T-helper 1 cell (primary cell): Measurements from ENCODE around the gene N4BP2.
"Not testable (repeated sequence)": the region's sequence is repeated elsewhere in the genome, so short reads cannot be mapped to it uniquely, and the experiment has no call there.

Source experiments
- DNase-seq, 5 donors: peaks; one replicate each; pipeline ENCODE4 v3.0.0-alpha.2; 2012 to 2020

N4BP2 gene

DNA sequence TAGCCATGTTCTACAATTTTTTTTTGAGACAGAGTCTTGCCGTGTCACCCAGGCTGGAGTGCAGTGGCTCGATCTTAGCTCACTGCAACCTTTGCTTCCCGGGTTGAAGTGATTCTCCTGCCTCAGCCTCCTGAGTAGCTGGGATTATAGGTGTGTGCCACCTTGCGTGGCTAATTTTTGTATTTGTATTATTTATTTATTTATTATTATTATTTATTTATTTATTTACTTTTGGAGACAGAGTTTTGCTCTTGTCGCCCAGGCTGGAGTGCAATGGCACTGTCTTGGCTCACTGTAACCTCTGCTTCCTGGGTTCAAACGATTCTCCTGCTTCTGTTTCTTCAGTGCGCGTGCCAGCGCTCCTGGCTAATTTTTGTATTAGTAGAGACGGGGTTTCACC, 36.8 kb downstream of the N4BP2 start:
- not testable (repeated sequence) for DNase-seq

- no peak for DNase-seq
These were observed 42.4 kb downstream of the N4BP2 start for GRCh38 chr4:40099010-40099409.

DNA sequence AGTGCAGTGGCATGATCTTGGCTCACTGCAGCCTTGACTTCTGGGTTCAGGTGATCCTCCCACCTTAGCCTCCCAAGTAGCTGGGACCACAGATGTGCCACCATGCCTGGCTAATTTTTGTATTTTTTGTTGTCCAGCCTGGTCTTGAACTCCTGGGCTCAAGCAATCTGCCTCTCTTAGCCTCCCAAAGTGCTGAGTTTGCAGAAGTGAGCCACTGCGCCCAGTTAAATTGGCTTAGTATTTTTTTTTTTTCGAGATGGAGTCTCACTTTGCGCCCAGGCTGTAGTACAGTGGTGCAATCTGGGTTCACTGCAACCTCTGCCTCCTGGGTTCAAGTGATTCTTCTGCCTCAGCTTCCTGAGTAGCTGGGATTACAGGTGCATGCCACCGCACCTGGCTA, 50.5 kb downstream of the N4BP2 start:
- not testable (repeated sequence) for DNase-seq

DNA sequence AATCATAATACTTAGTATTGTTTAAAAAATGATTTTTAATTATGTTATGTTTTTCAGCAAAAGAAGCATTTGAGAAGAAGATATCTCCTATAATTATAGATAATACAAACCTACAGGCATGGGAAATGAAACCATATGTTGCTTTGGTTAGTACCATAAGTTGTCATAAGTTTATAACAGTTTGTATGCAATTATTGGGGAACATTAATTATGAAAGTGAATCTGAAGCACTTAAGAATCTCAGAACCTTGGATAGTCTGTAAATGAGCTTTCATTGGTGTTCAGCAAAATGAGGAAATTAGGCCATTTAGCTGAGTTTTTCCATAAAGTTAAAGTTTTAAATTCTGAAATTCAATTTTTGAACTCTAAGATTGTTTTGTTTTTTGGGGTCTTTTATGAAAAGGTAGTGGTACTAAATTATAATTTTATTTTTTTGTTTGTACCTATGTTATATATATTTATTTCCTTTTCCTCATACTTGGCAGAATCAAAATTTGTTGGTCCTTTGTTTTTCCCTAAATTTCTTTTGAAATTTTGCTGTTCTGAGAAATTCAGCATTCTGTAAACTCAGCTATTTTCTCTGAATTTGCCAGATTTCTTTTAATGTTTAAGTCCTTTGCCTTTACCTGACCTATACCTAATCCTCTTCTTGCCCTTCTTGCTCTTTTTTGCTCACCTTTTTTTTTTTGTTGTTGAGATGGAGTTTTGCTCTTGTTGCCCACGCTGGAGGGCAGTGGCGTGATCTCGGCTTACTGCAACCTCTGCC, 55.6 kb downstream of the N4BP2 start:
- no peak for DNase-seq

DNA sequence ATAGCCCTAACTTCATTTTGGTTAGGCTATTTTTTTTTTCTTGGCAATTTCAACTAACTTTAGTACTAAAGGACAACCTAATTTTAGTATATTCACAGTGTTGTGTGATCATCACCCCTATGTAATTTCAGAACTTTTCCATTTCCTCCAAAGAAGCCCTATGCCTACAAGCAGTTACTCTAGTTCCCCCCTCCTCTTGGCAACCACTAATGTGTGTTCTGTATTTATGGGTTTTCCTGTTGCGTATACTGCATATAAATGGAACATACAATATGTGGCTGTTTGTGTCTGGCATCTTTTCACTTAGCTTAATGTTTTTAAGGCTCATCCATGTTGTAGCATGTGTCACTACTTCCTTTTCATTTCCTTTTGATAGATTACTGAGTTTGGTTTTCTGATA, 57.6 kb downstream of the N4BP2 start:
- no peak for DNase-seq

- no peak for DNase-seq
These were observed 62.2 kb downstream of the N4BP2 start for GRCh38 chr4:40118861-40119260.

DNA sequence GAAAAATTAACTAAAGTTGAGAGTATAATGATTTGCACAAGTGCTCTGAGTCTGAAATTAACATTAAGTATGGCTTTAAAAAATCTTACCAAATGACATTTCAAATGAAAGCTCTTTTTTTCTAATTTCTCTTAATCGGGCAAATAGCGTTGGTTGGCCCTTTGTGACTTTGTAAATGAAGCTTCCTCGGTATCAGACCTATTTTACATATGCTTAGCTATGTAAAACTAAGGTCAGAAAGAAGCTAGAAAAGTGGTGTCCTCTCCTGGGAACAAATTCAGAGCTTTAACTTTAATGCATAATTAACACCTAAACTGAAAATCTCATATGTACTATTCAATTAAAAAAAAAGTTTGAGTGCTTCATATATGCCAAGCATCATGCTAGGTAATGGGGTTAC, 62.7 kb downstream of the N4BP2 start:
- DNase-seq: no peak

DNA sequence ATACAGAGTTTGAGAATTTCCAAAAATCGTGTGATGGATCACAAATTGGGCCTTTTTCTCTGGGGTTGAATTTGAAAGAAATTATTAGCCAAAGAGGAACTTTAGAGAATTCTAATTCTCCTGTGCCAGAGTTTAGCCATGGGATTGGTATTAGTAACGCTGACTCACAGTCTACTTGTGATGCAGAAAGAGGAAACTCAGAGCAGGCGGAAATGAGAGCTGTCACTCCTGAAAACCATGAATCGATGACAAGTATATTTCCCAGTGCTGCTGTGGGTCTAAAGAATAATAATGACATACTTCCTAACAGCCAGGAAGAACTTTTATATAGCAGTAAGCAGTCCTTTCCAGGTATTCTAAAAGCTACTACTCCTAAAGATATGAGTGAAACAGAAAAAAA, 64.9 kb downstream of the N4BP2 start:
- DNase-seq: peak in 1 of 5 donors; percentile 27

GRCh38 chr4:40122941-40123340, 66.3 kb downstream of the N4BP2 start:
- no peak for DNase-seq

DNA sequence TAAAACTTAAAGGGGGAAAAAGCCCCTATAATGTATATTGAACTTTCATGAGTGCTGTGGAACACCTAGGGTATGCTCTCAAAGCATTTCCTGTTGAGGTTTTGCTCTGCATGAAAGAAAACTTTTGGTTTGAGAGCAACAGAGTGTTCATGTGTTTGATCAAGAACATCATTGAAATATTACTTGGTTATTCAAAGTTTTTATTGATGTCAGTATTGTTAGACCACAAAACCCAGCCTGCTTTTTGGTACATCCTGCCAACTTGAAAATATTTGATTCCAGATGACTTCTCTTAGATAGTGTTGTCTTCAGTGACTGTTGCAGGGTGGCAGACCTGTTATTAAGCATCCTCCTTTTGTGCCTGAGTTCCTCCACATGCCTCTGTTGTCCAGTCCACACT, 68.0 kb downstream of the N4BP2 start:
- peak in 2 of 5 donors; percentile 26 to 42 for DNase-seq

GRCh38 chr4:40130401-40131036, 73.9 kb downstream of the N4BP2 start:
- no peak for DNase-seq

- DNase-seq: no peak
These were observed 76.2 kb downstream of the N4BP2 start for GRCh38 chr4:40132816-40133215.

GRCh38 chr4:40134206-40134917, 77.7 kb downstream of the N4BP2 start:
- DNase-seq: no peak

DNA sequence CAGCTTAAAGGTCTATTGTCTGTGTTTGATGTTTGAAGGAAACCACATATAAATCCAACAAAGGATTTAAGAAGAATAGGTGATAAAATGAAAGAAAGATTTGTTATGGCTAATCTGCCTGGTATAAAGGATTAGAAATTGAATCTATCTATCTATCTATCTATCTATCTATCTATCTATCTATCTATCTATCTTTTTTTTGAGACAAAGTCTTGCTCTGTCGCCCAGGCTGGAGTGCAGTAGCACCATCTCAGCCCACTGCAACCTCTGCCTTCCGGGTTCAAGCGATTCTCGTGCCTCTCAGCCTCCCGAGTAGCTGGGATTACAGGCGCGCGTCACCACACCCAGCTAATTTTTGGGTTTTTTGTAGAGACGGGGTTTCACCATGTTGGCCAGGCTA, 79.6 kb downstream of the N4BP2 start:
- not testable (repeated sequence) for DNase-seq

DNA sequence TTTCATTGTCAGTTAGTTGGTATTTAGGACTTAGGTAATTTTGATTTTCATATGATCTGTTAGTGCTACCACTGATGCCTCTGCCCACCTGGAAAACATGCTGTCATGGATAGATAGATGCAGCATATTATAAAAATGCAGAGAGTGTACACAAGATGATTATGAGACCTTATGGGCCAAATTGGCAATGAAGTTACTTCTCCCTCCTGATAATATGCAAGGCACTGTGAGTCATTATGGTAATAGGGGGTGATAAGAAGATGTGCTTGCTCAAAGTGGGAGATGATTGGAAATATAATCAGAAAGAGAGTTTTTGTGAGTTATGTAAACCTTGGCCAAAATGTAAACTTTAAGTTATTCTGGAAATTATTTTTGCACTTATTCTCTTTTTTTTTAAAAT, 83.5 kb downstream of the N4BP2 start:
- DNase-seq: no peak

DNA sequence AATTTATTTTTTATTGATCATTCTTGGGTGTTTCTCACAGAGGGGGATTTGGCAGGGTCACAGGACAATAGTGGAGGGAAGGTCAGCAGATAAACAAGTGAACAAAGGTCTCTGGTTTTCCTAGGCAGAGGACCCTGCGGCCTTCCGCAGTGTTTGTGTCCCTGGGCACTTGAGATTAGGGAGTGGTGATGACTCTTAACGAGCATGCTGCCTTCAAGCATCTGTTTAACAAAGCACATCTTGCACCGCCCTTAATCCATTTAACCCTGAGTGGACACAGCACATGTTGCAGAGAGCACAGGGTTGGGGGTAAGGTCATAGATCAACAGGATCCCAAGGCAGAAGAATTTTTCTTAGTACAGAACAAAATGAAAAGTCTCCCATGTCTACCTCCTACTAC, 83.9 kb downstream of the N4BP2 start:
- not testable (repeated sequence) for DNase-seq

DNA sequence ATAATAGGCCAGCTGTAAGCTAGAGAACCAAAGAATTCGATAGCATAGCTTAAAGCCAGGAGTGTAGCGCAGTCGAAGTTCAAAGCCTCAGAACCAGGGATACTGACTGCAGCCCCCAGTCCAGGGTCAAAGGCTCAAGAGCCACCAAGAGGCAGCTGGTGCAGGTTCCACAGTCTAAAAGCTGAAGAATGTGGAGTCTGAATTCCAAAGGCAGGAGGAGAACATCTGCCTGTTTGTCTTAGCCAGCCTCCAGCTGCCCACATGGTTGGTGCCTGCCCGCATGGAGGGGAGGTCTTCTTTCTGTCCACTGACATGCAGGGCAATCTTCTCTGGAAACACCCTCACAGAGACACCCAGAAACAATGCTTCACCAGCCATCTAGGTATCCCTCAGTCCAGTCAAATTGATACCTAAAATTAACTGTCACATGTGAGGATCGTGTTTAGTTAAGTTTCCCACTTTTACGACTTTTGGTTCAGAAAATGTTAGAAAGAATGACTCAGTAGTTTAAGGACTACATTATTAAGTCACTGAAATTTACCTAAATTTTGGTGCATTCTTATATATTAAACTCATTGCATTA, 87.4 kb downstream of the N4BP2 start:
- no peak for DNase-seq

DNA sequence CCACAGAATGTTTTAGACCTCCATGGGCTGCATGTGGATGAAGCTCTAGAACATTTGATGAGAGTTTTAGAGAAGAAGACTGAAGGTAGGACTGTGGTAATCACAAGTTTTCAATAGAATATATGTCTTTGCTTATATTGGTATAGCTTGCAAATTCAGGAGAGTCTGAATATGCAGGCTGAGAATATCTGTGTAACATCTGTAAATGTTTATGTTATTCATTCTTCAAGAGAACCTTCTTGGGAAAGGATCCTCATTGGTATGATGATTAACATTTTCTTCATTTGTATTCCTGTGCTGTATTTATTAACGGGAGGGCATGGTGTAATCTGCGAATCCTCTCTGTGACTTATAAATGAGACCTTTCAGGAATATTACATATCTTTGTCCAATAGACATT, 88.1 kb downstream of the N4BP2 start:
- no peak for DNase-seq

- not testable (repeated sequence) for DNase-seq
These were observed 90.8 kb downstream of the N4BP2 start for GRCh38 chr4:40147490-40147889.

- DNase-seq: peak; percentile 12 to 82 (median 62)
These were observed 93.3 kb downstream of the N4BP2 start for GRCh38 chr4:40149960-40150385.

- DNase-seq: no peak
These were observed 94.3 kb downstream of the N4BP2 start for GRCh38 chr4:40150932-40151331.

- DNase-seq: peak in 1 of 5 donors; percentile 32
These were observed 96.0 kb downstream of the N4BP2 start for GRCh38 chr4:40152637-40153036.

- DNase-seq: no peak
These were observed 100.8 kb downstream of the N4BP2 start for GRCh38 chr4:40157436-40157835.
